ENCODE measurements around the gene SKAP1.

DNA sequence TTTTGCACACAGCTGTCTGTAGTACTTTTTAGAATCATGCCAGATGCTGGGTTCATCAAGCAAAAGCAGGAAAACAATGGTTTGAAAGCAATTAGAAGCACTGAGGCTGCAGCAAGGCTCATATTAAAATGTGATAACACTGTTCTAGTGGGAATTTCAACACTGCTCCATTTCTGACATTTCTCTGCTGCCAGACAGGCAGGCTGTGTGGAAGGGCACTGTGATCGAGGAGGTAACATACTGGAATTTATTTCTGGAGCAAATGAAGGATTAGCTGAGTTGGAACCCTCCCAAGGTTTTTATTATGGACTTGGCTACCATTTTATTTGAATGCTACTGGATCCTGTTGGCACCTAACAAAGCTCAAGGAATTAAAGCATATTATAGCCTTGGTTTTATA is 66.9 kb downstream of the SKAP1 start:
- TF ChIP-seq TAF1 (IDR thresholded peaks at IDR 0.05; ENCODE audit: borderline replicate concordance, low read depth, low read length) = no peak
- TF ChIP-seq POLR2AphosphoS5 (IDR thresholded peaks at IDR 0.05; ENCODE audit: low read depth, low read length) = no peak
- TF ChIP-seq POLR2A (IDR thresholded peaks at IDR 0.05; ENCODE audit: low read depth, low read length) = no peak

Data from GM12892 (cell line).